Measurements from ENCODE around the gene CACNA1D.

Gene CACNA1D

DNA sequence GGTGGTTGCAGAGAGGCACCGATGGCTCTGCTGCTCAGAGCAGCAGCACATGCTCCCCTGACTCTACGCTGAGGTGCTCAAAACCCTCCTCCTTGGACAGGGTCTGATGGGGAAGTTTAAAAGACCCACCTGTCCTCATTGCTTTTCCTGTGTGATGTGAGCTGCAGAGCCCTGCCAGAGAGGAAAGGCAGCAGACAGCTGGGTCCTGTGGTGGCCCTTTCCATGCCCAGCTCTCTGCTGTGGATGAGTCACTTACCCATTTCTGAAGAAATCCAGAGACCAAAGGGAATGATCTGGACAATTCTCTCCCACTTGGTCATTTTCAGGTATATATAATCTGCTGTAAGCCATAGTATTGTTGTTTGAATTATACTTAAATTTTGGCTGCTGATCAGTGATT is 230.2 kb downstream of the CACNA1D start:
- DNase-seq (ENCODE audit: insufficient read length, low spot score), result no peak
- no peak for FAIRE-seq
- TF ChIP-seq POLR2A (IDR thresholded peaks at IDR 0.05; ENCODE audit: low read depth, low read length), result no peak

DNA sequence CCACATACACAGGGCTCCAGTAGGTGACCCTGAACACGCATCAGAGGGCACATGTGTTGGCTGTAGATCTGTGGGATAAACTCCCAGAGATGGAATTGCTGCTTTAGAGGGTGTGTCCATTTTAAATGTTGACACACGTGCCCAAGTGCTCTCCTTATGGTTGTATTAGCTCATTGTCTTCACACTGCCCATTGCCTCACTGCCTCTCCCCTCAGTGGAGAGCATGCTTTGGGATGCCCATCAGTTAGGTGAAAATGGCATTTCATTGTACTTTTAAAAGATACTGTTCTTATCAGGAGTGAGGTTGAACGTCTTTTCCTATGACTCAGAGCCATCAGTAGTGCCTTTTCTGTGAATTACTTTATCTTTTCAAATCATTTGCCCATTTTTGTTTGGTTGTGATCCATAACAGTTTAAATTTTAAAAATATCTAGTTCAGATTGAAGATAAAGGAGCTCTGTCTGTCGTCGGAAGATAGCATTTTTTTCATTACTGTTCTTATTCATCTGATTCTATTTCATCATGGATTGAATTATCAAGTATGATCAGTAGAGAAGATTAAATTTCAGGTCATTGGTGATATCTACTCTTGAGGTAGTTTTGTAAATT is 231.1 kb downstream of the CACNA1D start:
- no peak for TF ChIP-seq POLR2A (IDR thresholded peaks at IDR 0.05; ENCODE audit: low read depth, low read length)
- no peak for FAIRE-seq
- DNase-seq (ENCODE audit: insufficient read length, low spot score), result no peak

- no peak for TF ChIP-seq POLR2A (IDR thresholded peaks at IDR 0.05; ENCODE audit: low read depth, low read length)
- DNase-seq (ENCODE audit: insufficient read length, low spot score), result no peak
- FAIRE-seq, result no peak
Observed at GRCh38 chr3:53726643-53727042, 232.2 kb downstream of the CACNA1D start.

DNA sequence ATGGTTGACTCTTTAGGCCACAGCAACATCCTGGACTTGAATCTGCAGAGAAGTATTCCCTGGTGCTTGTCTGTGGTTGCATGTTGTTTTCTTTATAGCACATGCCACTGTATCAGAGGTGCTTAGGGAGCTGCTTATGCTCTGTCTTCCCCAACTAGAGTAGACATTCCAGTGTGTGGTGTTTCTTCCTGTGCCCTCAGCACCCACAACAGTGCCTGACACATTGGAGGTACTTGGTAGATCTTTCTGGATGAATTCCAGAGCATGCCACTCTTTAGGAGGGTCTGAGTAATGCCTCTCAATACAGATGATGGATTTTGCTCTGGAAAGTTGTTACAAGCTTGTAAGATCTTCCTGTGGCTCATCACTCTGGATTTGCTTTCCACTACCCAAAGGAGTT is 234.2 kb downstream of the CACNA1D start:
- no peak for TF ChIP-seq POLR2A (IDR thresholded peaks at IDR 0.05; ENCODE audit: low read depth, low read length)
- FAIRE-seq (no peak), DNase-seq (ENCODE audit: insufficient read length, low spot score) (no peak)

DNA sequence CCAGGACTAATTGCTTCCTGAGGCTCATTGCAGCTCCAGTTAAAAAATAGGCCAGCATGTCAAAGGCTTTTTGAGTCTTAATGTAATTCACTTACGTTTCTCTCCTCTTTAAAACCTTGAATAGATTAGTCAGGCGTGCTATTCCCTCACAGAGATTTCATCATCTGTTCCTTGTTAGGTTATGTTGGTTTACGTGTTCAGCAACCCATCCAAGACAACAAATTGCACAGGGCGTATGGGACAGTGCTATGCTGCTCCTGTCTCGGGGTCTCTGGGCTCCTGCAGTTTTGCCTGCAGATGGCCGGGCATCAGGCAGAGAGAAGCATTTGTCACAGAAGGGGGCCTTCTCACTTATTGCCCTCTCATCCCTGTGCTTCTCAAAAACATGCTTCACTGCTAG is 234.7 kb downstream of the CACNA1D start:
- DNase-seq (ENCODE audit: insufficient read length, low spot score) (no peak), FAIRE-seq (no peak)
- no peak for TF ChIP-seq POLR2A (IDR thresholded peaks at IDR 0.05; ENCODE audit: low read depth, low read length)

DNA sequence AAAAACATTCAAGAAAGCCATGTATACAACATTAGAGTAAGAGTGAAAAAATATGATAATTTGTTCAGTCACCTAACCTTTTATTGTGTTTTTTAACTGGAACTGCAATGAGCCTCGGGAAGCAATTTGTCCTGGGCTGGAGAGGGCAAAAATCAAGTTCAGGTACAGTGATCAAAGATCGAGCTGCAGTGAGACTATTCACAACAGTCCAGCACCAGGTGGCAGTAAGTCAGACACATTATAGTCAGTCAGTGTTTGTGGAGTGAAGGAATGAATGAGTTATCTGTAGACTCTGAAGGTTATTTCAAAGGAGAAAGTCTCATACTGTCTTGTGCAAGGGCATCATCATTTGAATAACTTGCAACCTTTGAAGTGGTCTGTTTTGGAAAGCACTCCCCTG is 235.2 kb downstream of the CACNA1D start:
- no peak for FAIRE-seq
- DNase-seq (ENCODE audit: insufficient read length, low spot score), result no peak
- TF ChIP-seq POLR2A (IDR thresholded peaks at IDR 0.05; ENCODE audit: low read depth, low read length), result no peak

DNA sequence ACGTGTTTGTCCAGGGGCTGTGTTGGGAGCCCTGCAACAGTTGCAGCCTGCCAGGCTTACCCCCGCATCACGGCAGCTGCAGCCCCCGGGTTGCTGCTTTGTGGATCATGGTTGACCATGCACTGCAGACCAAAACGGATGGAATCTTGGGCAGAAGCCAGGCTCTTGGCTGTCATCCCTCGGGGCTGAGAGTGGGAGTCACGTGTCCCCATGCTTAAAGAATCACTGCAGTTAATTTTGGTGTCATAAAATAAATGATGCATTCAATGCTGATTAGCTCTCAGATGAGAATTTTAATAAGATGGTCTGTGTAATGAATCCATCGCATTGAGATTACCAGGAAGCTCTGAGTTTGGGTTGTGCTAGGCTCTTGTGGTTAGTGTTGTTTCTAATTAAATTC is 236.2 kb downstream of the CACNA1D start:
- no peak for TF ChIP-seq POLR2A (IDR thresholded peaks at IDR 0.05; ENCODE audit: low read depth, low read length)
- DNase-seq (ENCODE audit: insufficient read length, low spot score) (no peak), FAIRE-seq (no peak)

- DNase-seq (ENCODE audit: insufficient read length, low spot score) (no peak), FAIRE-seq (no peak)
- no peak for TF ChIP-seq POLR2A (IDR thresholded peaks at IDR 0.05; ENCODE audit: low read depth, low read length)
Observed at GRCh38 chr3:53731934-53732624, 237.7 kb downstream of the CACNA1D start.

DNA sequence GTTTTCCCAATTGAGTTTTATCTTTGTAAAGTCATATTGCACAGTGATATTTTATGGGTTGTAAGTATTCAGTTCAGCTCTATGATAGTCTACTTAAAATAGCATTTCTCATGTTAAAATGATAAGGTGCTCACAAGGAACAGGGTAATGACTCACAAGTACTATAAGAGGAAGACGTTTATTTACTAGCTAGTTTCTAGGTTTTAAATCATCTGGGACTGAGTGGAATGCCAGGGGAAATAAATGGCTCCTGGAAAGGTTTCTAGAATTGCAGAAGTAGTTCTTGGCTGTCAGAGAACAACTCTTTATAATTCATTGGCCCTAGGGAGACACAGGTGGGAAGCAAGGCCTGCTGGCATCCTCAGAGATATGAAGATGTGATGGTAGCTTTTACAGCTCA is 239.0 kb downstream of the CACNA1D start:
- DNase-seq (ENCODE audit: insufficient read length, low spot score), result no peak
- no peak for FAIRE-seq
- TF ChIP-seq POLR2A (IDR thresholded peaks at IDR 0.05; ENCODE audit: low read depth, low read length), result no peak

- FAIRE-seq (no peak), DNase-seq (ENCODE audit: insufficient read length, low spot score) (no peak)
- no peak for TF ChIP-seq POLR2A (IDR thresholded peaks at IDR 0.05; ENCODE audit: low read depth, low read length)
Observed at GRCh38 chr3:53739966-53740365, 245.6 kb downstream of the CACNA1D start.

DNA sequence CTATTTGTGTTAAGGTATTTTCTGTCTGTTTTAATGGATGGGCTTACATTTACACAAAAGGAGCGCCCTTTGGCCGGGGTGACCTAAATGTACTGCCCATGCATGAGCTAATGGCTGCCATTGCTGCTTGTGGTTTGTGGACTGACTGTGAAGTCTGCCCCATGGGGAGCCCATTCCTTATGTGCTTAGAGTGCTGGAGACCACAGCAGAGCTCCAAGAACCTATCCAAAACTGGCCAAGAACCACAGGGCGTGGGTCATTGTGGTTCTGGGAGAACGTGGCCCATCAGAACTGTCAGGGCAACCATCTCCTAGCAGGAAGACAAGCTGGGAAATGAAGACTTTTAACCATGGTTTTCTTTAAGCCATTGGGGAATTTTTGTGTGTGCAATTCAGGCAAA is 246.5 kb downstream of the CACNA1D start:
- FAIRE-seq (no peak), DNase-seq (ENCODE audit: insufficient read length, low spot score) (no peak)
- TF ChIP-seq POLR2A (IDR thresholded peaks at IDR 0.05; ENCODE audit: low read depth, low read length), result no peak

DNA sequence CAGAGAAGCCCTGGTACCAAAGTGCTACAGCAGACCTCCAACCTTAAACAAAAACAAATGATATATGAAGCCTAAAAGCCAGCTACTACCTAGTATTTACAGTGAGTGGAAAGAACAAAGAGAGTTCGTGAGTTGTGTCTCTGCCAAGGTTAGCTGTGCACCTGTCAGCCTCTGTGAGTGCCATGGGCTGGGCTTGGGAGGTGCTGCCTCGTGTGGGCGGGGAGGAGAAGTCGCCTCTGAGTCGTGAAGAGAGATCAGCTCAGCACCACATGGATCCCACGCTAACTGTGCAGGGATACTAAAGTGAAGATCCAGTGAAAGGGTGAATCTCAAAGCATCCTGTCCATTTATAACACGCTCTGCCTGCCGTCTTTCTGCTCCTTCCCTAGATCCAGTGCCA is 249.9 kb downstream of the CACNA1D start:
- FAIRE-seq (no peak), DNase-seq (ENCODE audit: insufficient read length, low spot score) (no peak)

DNA sequence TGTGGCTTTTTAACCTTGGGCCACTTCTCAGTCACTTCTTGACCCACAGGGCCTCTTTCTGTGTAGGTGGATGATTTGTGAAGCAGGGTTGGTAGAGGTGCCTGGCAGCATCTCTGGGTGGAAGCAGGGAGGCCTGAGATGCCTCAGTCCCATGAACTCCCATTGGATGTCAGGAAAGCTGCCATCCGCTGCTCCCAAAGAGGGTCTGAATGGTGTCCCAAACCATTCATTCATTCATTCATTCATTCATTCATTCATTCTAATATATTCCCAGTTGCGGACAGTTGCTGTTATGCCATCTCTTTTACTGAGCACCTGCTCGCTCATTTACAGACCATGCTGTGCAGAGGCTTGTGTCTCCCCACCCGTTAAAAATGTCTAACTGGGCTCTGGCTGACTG is 253.1 kb downstream of the CACNA1D start:
- TF ChIP-seq POLR2A (IDR thresholded peaks at IDR 0.05; ENCODE audit: low read depth, low read length), result no peak
- no peak for FAIRE-seq
- no peak for DNase-seq (ENCODE audit: insufficient read length, low spot score)

More for the DNA sequence above, 249.9 kb downstream of the CACNA1D start:
- no peak for TF ChIP-seq POLR2A (IDR thresholded peaks at IDR 0.05; ENCODE audit: low read depth, low read length)

DNA sequence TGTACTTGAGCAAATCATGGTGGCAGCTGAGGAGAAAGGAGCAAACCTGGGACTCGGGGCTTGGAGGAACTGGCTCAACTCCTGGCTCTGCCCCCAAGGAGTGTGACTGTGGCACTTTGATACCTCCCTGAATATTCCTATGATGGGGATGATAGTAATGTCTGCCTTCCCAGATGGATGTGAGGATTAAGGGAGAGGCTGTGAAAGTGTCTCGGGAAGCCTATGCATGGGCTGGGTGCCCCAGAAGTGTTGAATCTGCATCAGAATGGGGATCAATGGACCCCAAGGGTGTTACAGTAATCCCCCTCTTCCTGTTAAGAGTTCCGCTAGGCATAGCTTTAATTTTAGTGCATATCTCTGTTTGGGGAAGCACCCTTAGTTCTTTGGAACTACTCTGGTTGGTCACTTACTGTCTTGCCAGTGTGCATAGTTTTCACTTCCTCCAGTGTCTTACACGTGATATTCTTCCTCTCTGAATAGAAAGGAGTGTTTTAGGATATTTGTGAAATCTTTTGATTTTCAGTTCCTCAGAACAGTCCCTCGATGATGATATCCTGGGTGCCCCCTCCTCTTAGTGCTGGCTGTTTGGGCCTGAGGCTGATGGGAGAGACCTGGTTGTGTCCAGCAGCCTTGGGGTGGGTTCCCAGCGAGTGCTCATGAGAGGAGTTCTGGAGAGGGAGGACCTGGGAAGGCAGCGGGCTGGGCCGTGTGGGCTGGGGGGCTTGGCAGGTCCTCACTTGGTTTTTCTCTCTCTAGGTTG is 254.3 kb downstream of the CACNA1D start:
- FAIRE-seq (no peak), DNase-seq (ENCODE audit: insufficient read length, low spot score) (no peak)
- no peak for TF ChIP-seq POLR2A (IDR thresholded peaks at IDR 0.05; ENCODE audit: low read depth, low read length)

- FAIRE-seq (no peak), DNase-seq (ENCODE audit: insufficient read length, low spot score) (no peak)
- TF ChIP-seq POLR2A (IDR thresholded peaks at IDR 0.05; ENCODE audit: low read depth, low read length), result no peak
Observed at GRCh38 chr3:53749448-53749847, 255.0 kb downstream of the CACNA1D start.
